IMR-90 (cell line): ENCODE measurements around the gene EFEMP1. TPM values are rescaled to one million over a fixed set of nuclear protein-coding genes. Genes with fewer than 3 reads are reported as not detected.

Experiments
- ATAC-seq: fragments of 200-7000 bp; cut with Tn5 transposase; 2 replicates; pipeline ENCODE4 v1.9.1; 2020; ENCODE audit warnings: low read depth, mild to moderate bottlenecking, moderate library complexity
- BruUV-seq: library from RNA; stranded (reverse); fragments of 400-500 nt; replicated peaks from 2 replicates; lab custom pipeline; 2021; lab: Mats Ljungman, UMichigan
- CTCF ChIA-PET: fragments of 300-600 bp; formaldehyde crosslinking; extraction: SDS; loops from one replicate; lab custom pipeline; 2021; ENCODE audit warnings: antibody characterized with exemption; lab: Yijun Ruan, JAX
- POLR2A ChIA-PET: fragments of 300-600 bp; sonication (Branson Sonifier 250); formaldehyde crosslinking; loops from one replicate; lab custom pipeline; 2022; ENCODE audit warnings: antibody characterized with exemption; ENCODE audit not compliant: unreplicated experiment; lab: Charles Lee
- DNase-seq: peaks from one replicate; pipeline ENCODE4 v3.0.0; 2013
- H2AFZ ChIP-seq: replicated peaks from 2 replicates; pipeline ENCODE3; 2013; ENCODE audit warnings: low read length, mild to moderate bottlenecking; ENCODE audit not compliant: poor library complexity
- H2AK5ac ChIP-seq: 2 replicates; pipeline ENCODE4 v1.6.1; 2013; ENCODE audit warnings: low read depth, low read length, inconsistent platforms
- H2AK9ac ChIP-seq: replicated peaks from 2 replicates; pipeline ENCODE3; 2013; ENCODE audit warnings: mild to moderate bottlenecking, low read depth, low read length, moderate library complexity; ENCODE audit not compliant: poor library complexity
- H2BK120ac ChIP-seq: 2 replicates; pipeline ENCODE4 v1.6.1; 2013; ENCODE audit warnings: low read depth, low read length, inconsistent platforms
- H2BK15ac ChIP-seq: 3 replicates; pipeline ENCODE4 v1.6.1; 2013; ENCODE audit warnings: low read depth, low read length, inconsistent platforms
- H2BK20ac ChIP-seq: 2 replicates; pipeline ENCODE4 v1.6.1; 2013; ENCODE audit warnings: low read depth, mild to moderate bottlenecking, inconsistent platforms, low read length, moderate library complexity
- H2BK5ac ChIP-seq: 2 replicates; pipeline ENCODE4 v1.6.1; 2013; ENCODE audit warnings: mild to moderate bottlenecking, low read depth, low read length, inconsistent platforms; ENCODE audit not compliant: poor library complexity, severe bottlenecking
- H3K14ac ChIP-seq: replicated peaks from 2 replicates; pipeline ENCODE4 v1.6.1; 2013; ENCODE audit warnings: low read depth, low read length, inconsistent platforms
- H3K18ac ChIP-seq: 2 replicates; pipeline ENCODE4 v1.6.1; 2013; ENCODE audit warnings: low read depth, low read length, control low read depth
- H3K23ac ChIP-seq: 2 replicates; pipeline ENCODE4 v1.6.1; 2013; ENCODE audit warnings: low read depth, low read length, inconsistent platforms
- H3K27ac ChIP-seq: 2 replicates; pipeline ENCODE4 v1.5.1; 2013; ENCODE audit warnings: mild to moderate bottlenecking, control low read depth, low read length; ENCODE audit not compliant: insufficient read depth
- H3K27me3 ChIP-seq: 2 replicates; pipeline ENCODE4 v1.6.1; 2013; ENCODE audit warnings: low read length; ENCODE audit not compliant: control insufficient read depth, insufficient read depth
- H3K36me3 ChIP-seq: 2 replicates; pipeline ENCODE4 v1.6.1; 2013; ENCODE audit warnings: low read length, mixed read lengths; ENCODE audit not compliant: control insufficient read depth, insufficient read depth
- H3K4ac ChIP-seq: 2 replicates; pipeline ENCODE4 v1.6.1; 2013; ENCODE audit warnings: low read depth, low read length, inconsistent platforms
- H3K4me1 ChIP-seq: 2 replicates; pipeline ENCODE4 v1.6.1; 2013; ENCODE audit warnings: low read length, mixed read lengths; ENCODE audit not compliant: control insufficient read depth, insufficient read depth
- H3K4me2 ChIP-seq: 2 replicates; pipeline ENCODE4 v1.6.1; 2013; ENCODE audit warnings: low read depth, mild to moderate bottlenecking, control low read depth, low read length, moderate library complexity
- H3K4me3 ChIP-seq: 2 replicates; pipeline ENCODE4 v1.5.1; 2013; ENCODE audit warnings: low read depth, mild to moderate bottlenecking, control low read depth, low read length, moderate library complexity; ENCODE audit not compliant: insufficient read depth
- H3K56ac ChIP-seq: 2 replicates; pipeline ENCODE4 v1.6.1; 2013; ENCODE audit warnings: low read length, inconsistent platforms; ENCODE audit not compliant: insufficient read depth; ENCODE audit errors: extremely low read depth
- H3K79me1 ChIP-seq, 2 experiments: 2 replicates each; pipeline ENCODE4 v1.6.1; 2013; ENCODE audit warnings: low read length in 2 of 2, inconsistent platforms in 1 of 2, low read depth in 1 of 2
- H3K9ac ChIP-seq: 2 replicates; pipeline ENCODE4 v1.6.1; 2013; ENCODE audit warnings: low read depth, low read length, control low read depth
- H3K9me1 ChIP-seq: 2 replicates; pipeline ENCODE4 v1.6.1; 2013; ENCODE audit warnings: low read length, inconsistent platforms; ENCODE audit not compliant: insufficient read depth
- H3K9me3 ChIP-seq: 2 replicates; pipeline ENCODE4 v1.6.1; 2013; ENCODE audit warnings: low read length; ENCODE audit not compliant: control insufficient read depth, insufficient read depth
- H4K20me1 ChIP-seq: 2 replicates; pipeline ENCODE4 v1.6.1; 2013; ENCODE audit warnings: low read length, inconsistent platforms; ENCODE audit not compliant: insufficient read depth
- H4K5ac ChIP-seq: 2 replicates; pipeline ENCODE4 v1.6.1; 2013; ENCODE audit warnings: mild to moderate bottlenecking, low read depth, low read length, control low read depth
- H4K8ac ChIP-seq, 2 experiments: 2 replicates each; pipeline ENCODE4 v1.6.1; 2013; ENCODE audit warnings: low read depth in 2 of 2, low read length in 2 of 2, control low read depth in 1 of 2, inconsistent platforms in 1 of 2
- H4K91ac ChIP-seq: 2 replicates; pipeline ENCODE4 v1.6.1; 2013; ENCODE audit warnings: low read depth, low read length, inconsistent platforms; ENCODE audit not compliant: insufficient read depth
- FOS ChIP-seq: fragments of 150-350 bp; IDR thresholded peaks from 2 replicates; pipeline ENCODE4 v1.6.1; 2016; ENCODE audit warnings: low read depth, low read length
- WGBS, 2 experiments: methylation state at CpG; one replicate each; pipeline versions ENCODE4 v1.1.5 to v1.1.7; 2013; ENCODE audit warnings: missing lambda C conversion rate in 2 of 2; ENCODE audit not compliant: insufficient read length in 1 of 2; ENCODE audit errors: extremely low coverage in 2 of 2; 5-methylcytosine and 5-hydroxymethylcytosine counted together
- dilution Hi-C: fragments of 300-500 bp; cut with HindIII; formaldehyde crosslinking; loops from one replicate; pipeline ENCODE4 v1.14.3; 2018; ENCODE audit warnings: low sequenced_read_pairs; ENCODE audit not compliant: unreplicated experiment
- in situ Hi-C: fragments of 300-500 bp; cut with MboI; formaldehyde crosslinking; loops from 3 replicates; pipeline ENCODE4 v1.14.3; 2019; ENCODE audit warnings: low sequenced_read_pairs, inconsistent platforms, mixed read lengths
- intact Hi-C: fragments of 100-400 bp; cut with micrococcal nuclease; formaldehyde crosslinking; loops from 2 replicates; pipeline ENCODE4 v1.10.0; 2022
- polyA plus RNA-seq, 3 experiments: library from polyadenylated mRNA; depleted of rRNA; stranded (reverse); fragments of >200 nt; gene quantifications; 2 replicates each; pipeline ENCODE4 v1.2.3, GENCODE V29; 2012; ENCODE audit warnings: low replicate concordance in 1 of 3
- total RNA-seq: library from RNA; depleted of rRNA; stranded (reverse); fragments of >200 nt; gene quantifications from 2 replicates; pipeline ENCODE4 v1.2.3, GENCODE V29; 2012
- TF ChIP-seq, protein P1 (sequence below): conservative IDR thresholded peaks from 2 replicates; pipeline ENCODE4 v1.5.1; 2012; ENCODE audit warnings: mild to moderate bottlenecking, low read depth, low read length, improper control_type of control experiment

Gene EFEMP1
- total and polyA plus RNA-seq, 2 of the 4 experiments (the other 2 are of a cell fraction), result 214 to 219 TPM

DNA sequence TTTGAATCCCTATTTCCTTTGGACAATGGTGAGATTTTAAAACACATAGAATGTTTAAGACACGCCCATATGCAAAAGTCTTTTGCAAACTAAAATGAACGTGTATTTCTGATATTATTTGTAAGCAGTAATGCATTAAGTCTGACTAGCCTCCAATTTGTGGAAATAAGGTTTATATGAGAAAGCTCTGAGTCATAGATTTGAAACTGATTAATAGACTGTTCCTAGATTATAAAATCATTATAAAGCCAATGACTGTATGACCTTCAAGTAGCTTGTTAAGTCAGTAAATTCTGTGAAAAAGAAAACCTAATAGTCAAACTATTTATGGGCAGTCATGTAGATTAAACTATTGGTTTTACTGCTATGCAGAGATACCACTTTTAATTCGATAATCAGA is 12.8 kb upstream of the EFEMP1 start:
- Histone ChIP-seq H3K4ac (no peak overlapping the region), H3K9ac (no peak overlapping the region), H4K91ac (no peak overlapping the region), H2BK5ac (no peak overlapping the region), H3K9me1 (no peaks in the 10 kb centered on the region), H3K18ac (no peak overlapping the region), H2BK20ac (no peak overlapping the region), H3K56ac (no peak overlapping the region), H2AK5ac (no peak overlapping the region), H3K14ac (no peak overlapping the region), H3K4me3 (no peak overlapping the region), H3K4me1 (no peaks in the 10 kb centered on the region), H3K9me3 (no peaks in the 10 kb centered on the region), H2AK9ac (no peak overlapping the region), H2BK15ac (no peak overlapping the region), H3K23ac (no peak overlapping the region), H3K36me3 (no peaks in the 10 kb centered on the region), H3K27ac (no peak overlapping the region), H3K4me2 (no peak overlapping the region), H3K27me3 (no peaks in the 10 kb centered on the region; the same call in 1 of the 2 replicates), H2AFZ (no peak overlapping the region), H2BK120ac (no peak overlapping the region), H4K8ac (no peak overlapping the region), H3K79me1 (no peaks in the 10 kb centered on the region), H4K5ac (no peak overlapping the region), H4K20me1 (no peaks in the 10 kb centered on the region)
- dilution Hi-C loops (no loop called here), intact Hi-C loops (no loop called here), in situ Hi-C loops (no loop called here)
- no TSS peak for BruUV-seq
- DNase-seq, result peak; percentile 73
- TF ChIP-seq, protein P1, sequence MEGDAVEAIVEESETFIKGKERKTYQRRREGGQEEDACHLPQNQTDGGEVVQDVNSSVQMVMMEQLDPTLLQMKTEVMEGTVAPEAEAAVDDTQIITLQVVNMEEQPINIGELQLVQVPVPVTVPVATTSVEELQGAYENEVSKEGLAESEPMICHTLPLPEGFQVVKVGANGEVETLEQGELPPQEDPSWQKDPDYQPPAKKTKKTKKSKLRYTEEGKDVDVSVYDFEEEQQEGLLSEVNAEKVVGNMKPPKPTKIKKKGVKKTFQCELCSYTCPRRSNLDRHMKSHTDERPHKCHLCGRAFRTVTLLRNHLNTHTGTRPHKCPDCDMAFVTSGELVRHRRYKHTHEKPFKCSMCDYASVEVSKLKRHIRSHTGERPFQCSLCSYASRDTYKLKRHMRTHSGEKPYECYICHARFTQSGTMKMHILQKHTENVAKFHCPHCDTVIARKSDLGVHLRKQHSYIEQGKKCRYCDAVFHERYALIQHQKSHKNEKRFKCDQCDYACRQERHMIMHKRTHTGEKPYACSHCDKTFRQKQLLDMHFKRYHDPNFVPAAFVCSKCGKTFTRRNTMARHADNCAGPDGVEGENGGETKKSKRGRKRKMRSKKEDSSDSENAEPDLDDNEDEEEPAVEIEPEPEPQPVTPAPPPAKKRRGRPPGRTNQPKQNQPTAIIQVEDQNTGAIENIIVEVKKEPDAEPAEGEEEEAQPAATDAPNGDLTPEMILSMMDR, result no peak
- 0 out of 2 replicates have a peak, but pooled peaks have one; percentile 11 for TF ChIP-seq FOS
- ChIA-PET CTCF (no interaction called here), POLR2A (no interaction called here)
- no CpG with 5 or more reads among the region's 3 CpGs for WGBS, 2 experiments
- no peak for ATAC-seq
